ENCODE results near the gene ZBTB46. TPM values are rescaled to one million over a fixed set of nuclear protein-coding genes. Genes with fewer than 3 reads are reported as not detected.

Gene ZBTB46
- total RNA-seq, 1 donor from 2014 or later: 7.4 TPM

DNA sequence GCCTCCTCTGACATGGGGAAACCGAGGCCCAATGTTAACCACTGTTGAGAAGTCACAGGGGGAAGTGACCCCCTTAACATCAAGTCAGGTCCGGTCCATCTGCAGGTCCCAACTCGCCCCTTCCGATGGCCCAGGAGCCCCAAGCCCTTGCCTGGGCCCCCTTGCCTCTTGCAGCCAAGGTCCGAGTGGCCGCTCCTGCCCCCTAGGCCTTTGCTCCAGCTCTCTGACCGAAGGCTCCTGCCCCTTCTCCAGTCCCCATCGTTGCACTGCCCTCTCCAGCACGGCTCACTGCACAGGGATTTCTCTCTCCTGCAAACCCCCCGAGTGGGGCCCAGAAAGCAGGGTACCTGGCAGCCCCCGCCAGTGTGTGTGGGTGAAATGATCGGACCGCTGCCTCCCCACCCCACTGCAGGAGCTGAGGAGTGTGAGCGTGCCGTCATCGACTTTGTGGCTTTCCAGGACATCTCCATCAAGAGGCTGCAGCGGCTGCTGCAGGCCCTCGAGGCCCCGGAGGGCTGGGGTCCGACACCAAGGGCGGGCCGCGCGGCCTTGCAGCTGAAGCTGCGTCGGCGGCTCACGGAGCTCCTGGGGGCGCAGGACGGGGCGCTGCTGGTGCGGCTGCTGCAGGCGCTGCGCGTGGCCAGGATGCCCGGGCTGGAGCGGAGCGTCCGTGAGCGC, 133.1 kb downstream of the ZBTB46 start:
- Histone ChIP-seq H3K9me3 (no peaks in the 10 kb centered on the region), H3K27me3 (no peaks in the 10 kb centered on the region), H3K4me1 (peaks cover 43% of the 10 kb centered on the region), H3K4me3 (no peak overlapping the region), H3K36me3 (no peaks in the 10 kb centered on the region), H3K27ac (no peak overlapping the region)
- DNase-seq (ENCODE audit: extremely low spot score in 2 of 2): no peak
- intact Hi-C loops (cut with DNase I): no loop called here
- TF ChIP-seq, protein P1, sequence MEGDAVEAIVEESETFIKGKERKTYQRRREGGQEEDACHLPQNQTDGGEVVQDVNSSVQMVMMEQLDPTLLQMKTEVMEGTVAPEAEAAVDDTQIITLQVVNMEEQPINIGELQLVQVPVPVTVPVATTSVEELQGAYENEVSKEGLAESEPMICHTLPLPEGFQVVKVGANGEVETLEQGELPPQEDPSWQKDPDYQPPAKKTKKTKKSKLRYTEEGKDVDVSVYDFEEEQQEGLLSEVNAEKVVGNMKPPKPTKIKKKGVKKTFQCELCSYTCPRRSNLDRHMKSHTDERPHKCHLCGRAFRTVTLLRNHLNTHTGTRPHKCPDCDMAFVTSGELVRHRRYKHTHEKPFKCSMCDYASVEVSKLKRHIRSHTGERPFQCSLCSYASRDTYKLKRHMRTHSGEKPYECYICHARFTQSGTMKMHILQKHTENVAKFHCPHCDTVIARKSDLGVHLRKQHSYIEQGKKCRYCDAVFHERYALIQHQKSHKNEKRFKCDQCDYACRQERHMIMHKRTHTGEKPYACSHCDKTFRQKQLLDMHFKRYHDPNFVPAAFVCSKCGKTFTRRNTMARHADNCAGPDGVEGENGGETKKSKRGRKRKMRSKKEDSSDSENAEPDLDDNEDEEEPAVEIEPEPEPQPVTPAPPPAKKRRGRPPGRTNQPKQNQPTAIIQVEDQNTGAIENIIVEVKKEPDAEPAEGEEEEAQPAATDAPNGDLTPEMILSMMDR (IDR thresholded peaks at IDR 0.05): no peak
- TF ChIP-seq POLR2AphosphoS5 (IDR thresholded peaks at IDR 0.05; ENCODE audit: insufficient read depth in 1 of 2, low read depth in 1 of 2): no peak
- no peak for TF ChIP-seq POLR2A (IDR thresholded peaks at IDR 0.05)

DNA sequence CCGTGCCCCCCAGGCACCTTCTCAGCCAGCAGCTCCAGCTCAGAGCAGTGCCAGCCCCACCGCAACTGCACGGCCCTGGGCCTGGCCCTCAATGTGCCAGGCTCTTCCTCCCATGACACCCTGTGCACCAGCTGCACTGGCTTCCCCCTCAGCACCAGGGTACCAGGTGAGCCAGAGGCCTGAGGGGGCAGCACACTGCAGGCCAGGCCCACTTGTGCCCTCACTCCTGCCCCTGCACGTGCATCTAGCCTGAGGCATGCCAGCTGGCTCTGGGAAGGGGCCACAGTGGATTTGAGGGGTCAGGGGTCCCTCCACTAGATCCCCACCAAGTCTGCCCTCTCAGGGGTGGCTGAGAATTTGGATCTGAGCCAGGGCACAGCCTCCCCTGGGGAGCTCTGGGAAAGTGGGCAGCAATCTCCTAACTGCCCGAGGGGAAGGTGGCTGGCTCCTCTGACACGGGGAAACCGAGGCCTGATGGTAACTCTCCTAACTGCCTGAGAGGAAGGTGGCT, 133.7 kb downstream of the ZBTB46 start:
- H3K4me3 ChIP-seq: peak overlapping the region in 1 of 2 donors; percentile 9
- peaks cover 43% of the 10 kb centered on the region for H3K4me1 ChIP-seq
- no peak overlapping the region for H3K27ac ChIP-seq
- H3K9me3 ChIP-seq: no peaks in the 10 kb centered on the region
- TF ChIP-seq, protein P1 (IDR thresholded peaks at IDR 0.05): no peak
- TF ChIP-seq POLR2AphosphoS5 (IDR thresholded peaks at IDR 0.05; ENCODE audit: insufficient read depth in 1 of 2, low read depth in 1 of 2) (no peak), POLR2A (IDR thresholded peaks at IDR 0.05) (no peak)
- DNase-seq (ENCODE audit: extremely low spot score in 2 of 2): no peak
- H3K27me3 ChIP-seq: no peaks in the 10 kb centered on the region
- no peaks in the 10 kb centered on the region for H3K36me3 ChIP-seq
- intact Hi-C loops (cut with DNase I): no loop called here

DNA sequence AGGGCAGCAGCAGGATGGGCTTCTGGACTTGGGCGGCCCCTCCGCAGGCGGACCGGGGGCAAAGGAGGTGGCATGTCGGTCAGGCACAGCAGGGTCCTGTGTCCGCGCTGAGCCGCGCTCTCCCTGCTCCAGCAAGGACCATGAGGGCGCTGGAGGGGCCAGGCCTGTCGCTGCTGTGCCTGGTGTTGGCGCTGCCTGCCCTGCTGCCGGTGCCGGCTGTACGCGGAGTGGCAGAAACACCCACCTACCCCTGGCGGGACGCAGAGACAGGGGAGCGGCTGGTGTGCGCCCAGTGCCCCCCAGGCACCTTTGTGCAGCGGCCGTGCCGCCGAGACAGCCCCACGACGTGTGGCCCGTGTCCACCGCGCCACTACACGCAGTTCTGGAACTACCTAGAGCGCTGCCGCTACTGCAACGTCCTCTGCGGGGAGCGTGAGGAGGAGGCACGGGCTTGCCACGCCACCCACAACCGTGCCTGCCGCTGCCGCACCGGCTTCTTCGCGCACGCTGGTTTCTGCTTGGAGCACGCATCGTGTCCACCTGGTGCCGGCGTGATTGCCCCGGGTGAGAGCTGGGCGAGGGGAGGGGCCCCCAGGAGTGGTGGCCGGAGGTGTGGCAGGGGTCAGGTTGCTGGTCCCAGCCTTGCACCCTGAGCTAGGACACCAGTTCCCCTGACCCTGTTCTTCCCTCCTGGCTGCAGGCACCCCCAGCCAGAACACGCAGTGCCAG, 134.3 kb downstream of the ZBTB46 start, which contains the start of gene TNFRSF6B:
Gene TNFRSF6B, plus strand, starts transcription at position 25 of the 729 bp plus-strand sequence. Its CDS starts 116 bp downstream, at position 141.
- Histone ChIP-seq H3K27ac (no peak within 1 kb of the TSS), H3K36me3 (no peaks in the 10 kb centered on the region), H3K27me3 (no peaks in the 10 kb centered on the region), H3K4me1 (peaks cover 43% of the 10 kb centered on the region), H3K9me3 (no peaks in the 10 kb centered on the region), H3K4me3 (peak within 1 kb of the TSS; percentile 9 to 13)
- no peak for DNase-seq (ENCODE audit: extremely low spot score in 2 of 2)
- intact Hi-C loops (cut with DNase I): no loop called here
- TF ChIP-seq POLR2AphosphoS5 (IDR thresholded peaks at IDR 0.05; ENCODE audit: insufficient read depth in 1 of 2, low read depth in 1 of 2) (peak in 1 of 2 donors; percentile 43), POLR2A (IDR thresholded peaks at IDR 0.05) (no peak)

DNA sequence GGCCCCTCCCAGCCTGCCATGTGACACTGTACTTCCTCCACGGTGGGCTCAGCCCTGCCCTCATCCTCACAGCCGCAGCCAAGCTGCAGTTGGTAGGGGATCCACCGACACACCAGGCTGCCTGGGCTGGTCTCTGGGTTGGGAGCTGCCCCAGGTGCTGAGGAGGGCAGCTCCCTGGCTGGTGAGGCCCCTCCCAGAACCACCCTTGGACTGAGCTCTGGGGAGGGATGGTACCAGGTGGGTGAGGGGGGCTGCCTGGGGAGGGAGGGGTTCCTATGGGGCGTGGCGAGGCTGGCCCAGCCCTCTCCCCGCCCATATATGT, 134.8 kb downstream of the ZBTB46 start:
- H3K4me1 ChIP-seq: peaks cover 43% of the 10 kb centered on the region
- H3K9me3 ChIP-seq: no peaks in the 10 kb centered on the region
- H3K4me3 ChIP-seq: peak overlapping the region in 1 of 2 donors; percentile 13
- no peaks in the 10 kb centered on the region for H3K27me3 ChIP-seq
- no peak for DNase-seq (ENCODE audit: extremely low spot score in 2 of 2)
- intact Hi-C loops (cut with DNase I): no loop called here
- TF ChIP-seq, protein P1 (IDR thresholded peaks at IDR 0.05): no peak
- TF ChIP-seq POLR2AphosphoS5 (IDR thresholded peaks at IDR 0.05; ENCODE audit: insufficient read depth in 1 of 2, low read depth in 1 of 2) (no peak), POLR2A (IDR thresholded peaks at IDR 0.05) (no peak)
- H3K36me3 ChIP-seq: no peaks in the 10 kb centered on the region
- H3K27ac ChIP-seq: no peak overlapping the region

DNA sequence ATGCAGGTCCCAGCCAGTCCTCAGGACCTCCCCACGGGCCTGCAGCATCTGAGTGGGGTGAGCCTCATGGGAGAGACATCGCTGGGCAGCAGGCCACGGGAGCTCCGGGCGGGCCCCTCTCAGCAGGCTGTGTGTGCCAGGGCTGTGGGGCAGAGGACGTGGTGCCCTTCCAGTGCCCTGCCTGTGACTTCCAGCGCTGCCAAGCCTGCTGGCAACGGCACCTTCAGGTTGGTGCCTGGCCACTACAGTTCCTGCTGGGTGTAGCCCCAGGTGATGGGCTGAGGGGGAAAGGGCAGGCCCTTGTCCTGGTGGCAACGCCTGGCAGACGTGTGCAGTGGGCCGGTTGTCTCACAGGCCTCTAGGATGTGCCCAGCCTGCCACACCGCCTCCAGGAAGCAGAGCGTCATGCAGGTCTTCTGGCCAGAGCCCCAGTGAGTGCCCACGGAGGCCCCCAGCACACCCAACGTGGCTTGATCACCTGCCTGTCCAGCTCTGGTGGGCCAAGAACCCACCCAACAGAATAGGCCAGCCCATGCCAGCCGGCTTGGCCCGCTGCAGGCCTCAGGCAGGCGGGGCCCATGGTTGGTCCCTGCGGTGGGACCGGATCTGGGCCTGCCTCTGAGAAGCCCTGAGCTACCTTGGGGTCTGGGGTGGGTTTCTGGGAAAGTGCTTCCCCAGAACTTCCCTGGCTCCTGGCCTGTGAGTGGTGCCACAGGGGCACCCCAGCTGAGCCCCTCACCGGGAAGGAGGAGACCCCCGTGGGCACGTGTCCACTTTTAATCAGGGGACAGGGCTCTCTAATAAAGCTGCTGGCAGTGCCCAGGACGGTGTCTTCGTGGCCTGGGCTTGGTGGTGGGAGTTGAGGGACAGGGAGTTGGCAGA, 135.4 kb downstream of the ZBTB46 start:
- Histone ChIP-seq H3K4me3 (no peak overlapping the region), H3K27me3 (no peaks in the 10 kb centered on the region), H3K9me3 (no peaks in the 10 kb centered on the region), H3K27ac (no peak overlapping the region), H3K36me3 (no peaks in the 10 kb centered on the region), H3K4me1 (peaks cover 43% of the 10 kb centered on the region)
- no peak for TF ChIP-seq POLR2A (IDR thresholded peaks at IDR 0.05)
- TF ChIP-seq, protein P1 (IDR thresholded peaks at IDR 0.05): no peak
- TF ChIP-seq POLR2AphosphoS5 (IDR thresholded peaks at IDR 0.05; ENCODE audit: insufficient read depth in 1 of 2, low read depth in 1 of 2): no peak
- DNase-seq (ENCODE audit: extremely low spot score in 2 of 2): no peak
- intact Hi-C loops (cut with DNase I): no loop called here

All from vagina (tissue), 2 donors.